HUES64 (cell line): ENCODE measurements around the gene TMOD2.
A peak's percentile ranks its signal among the peaks of the same experiment; 100 is the strongest.

ENCODE experiments used
- H3K27ac ChIP-seq: 2 replicates; pipeline ENCODE4 v1.7.0; 2013; ENCODE audit warnings: low read depth, low read length, inconsistent platforms
- H3K27me3 ChIP-seq: 2 replicates; pipeline ENCODE4 v1.6.1; 2013; ENCODE audit warnings: mild to moderate bottlenecking, low read length; ENCODE audit not compliant: insufficient read depth
- H3K36me3 ChIP-seq: 2 replicates; pipeline ENCODE4 v1.6.1; 2013; ENCODE audit warnings: mild to moderate bottlenecking, low read length; ENCODE audit not compliant: insufficient read depth
- H3K4me1 ChIP-seq: 2 replicates; pipeline ENCODE4 v1.6.1; 2013; ENCODE audit warnings: mild to moderate bottlenecking, low read length, moderate library complexity; ENCODE audit not compliant: insufficient read depth
- H3K4me3 ChIP-seq: 2 replicates; pipeline ENCODE4 v1.5.1; 2013; ENCODE audit warnings: mild to moderate bottlenecking, low read length, moderate library complexity
- H3K9ac ChIP-seq: 2 replicates; pipeline ENCODE4 v1.6.1; 2013; ENCODE audit warnings: mild to moderate bottlenecking, low read depth, low read length
- H3K9me3 ChIP-seq: 2 replicates; pipeline ENCODE4 v1.6.1; 2013; ENCODE audit warnings: low read depth, low read length; ENCODE audit not compliant: insufficient read depth
- WGBS: fragments of 150-250, 120-280 bp; methylation state at CpG from one replicate; pipeline ENCODE4 v1.1.7; 2013; ENCODE audit warnings: missing lambda C conversion rate; 5-methylcytosine and 5-hydroxymethylcytosine counted together

TMOD2 gene

DNA sequence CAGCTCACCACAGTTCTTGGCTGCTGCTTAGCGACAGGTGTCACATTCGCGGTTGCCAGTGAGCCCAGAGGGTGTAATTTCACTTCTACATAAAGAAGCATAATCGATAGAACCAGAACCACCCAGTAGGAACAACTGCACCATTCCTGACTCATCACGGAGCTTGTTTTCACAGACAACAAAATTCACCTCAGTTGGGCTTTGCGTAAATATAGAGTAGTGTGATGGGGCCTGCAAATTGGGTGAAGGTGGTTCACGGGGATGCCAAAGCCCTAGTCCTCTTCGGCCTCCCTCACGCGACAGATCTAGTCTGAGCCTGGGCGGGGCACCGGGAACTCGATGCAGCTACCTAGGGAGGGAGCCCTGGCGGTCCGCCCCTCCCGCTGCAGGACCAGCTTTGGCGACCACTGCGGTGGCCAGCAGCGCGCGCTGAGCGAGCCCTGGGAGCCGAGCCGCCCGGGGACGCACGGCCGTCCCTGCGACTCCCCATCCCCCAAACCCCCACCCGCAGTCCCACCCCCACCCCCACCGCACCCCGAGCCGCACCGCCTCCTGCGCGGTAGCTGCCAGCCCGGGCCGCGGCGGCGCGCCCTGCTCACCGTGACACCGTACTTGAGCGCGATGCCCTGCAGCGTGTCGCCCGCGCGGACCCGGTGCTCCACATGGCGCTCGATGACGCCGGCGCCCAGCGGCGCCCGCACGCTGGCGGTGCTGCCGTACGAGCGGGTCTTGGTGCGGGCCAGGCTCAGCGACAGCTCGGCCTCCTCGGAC lies 14.5 kb upstream of the TMOD2 start:
- Histone ChIP-seq H3K9ac (peak overlapping the region; percentile 72), H3K9me3 (no peaks in the 10 kb centered on the region), H3K27me3 (peaks cover 55% of the 10 kb centered on the region), H3K27ac (no peak overlapping the region), H3K4me3 (peak overlapping the region; percentile 69), H3K4me1 (peaks cover 3% of the 10 kb centered on the region; the same call in 1 of the 2 replicates), H3K36me3 (no peaks in the 10 kb centered on the region)
- whole genome bisulfite sequencing, result 4% methylated on average over 60 of the region's 69 CpGs

DNA sequence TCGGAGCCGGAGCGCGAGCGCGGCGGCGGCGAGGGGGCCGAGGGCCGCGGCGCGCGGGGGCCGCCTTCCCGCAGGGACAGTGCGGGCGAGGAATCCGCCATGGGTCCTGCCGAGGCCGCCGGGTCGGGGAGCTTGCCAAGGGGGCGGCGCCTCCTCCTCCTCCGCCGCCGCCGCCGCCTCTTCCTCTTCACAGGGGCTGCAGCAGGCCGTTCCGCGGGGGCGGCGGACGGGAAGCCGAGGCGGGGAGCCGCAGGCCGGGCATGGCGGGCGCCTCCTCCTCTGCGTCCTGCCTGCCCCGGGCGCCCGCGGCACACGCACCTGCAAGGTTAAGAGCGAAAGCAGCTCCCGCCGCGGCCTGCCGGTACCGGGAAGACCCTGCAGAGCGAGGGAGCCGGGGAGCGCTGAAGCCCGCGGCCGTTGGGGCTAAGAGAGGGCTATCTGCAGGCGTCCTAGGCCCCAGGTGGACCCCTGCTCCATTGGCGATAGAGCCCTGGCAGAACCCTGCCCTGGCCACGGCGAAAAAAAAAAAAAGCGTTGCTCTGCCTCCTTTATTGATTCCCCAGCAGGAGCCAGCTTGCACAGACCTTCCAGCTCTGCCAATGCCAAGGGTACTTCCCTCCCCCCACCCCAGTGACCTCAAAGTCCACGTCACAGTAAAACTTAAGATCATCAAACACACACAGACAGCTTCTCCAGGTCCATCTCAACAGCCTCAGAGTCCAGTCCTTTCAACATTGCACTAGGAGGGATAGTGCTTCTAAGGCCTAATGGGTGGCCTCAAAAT lies 13.7 kb upstream of the TMOD2 start, which contains the start of gene LYSMD2:
LYSMD2 (minus strand) TSS at position 134 of the 784 bp plus-strand sequence; CDS start at position 101, 33 bp downstream.
- WGBS, result 2% methylated on average over 67 of the region's 67 CpGs
- Histone ChIP-seq H3K27me3 (peaks cover 55% of the 10 kb centered on the region), H3K4me3 (peak within 1 kb of the TSS; percentile 69), H3K9ac (peak within 1 kb of the TSS; percentile 72), H3K27ac (no peak within 1 kb of the TSS), H3K9me3 (no peaks in the 10 kb centered on the region), H3K36me3 (no peaks in the 10 kb centered on the region), H3K4me1 (peaks cover 3% of the 10 kb centered on the region; the same call in 1 of the 2 replicates)

DNA sequence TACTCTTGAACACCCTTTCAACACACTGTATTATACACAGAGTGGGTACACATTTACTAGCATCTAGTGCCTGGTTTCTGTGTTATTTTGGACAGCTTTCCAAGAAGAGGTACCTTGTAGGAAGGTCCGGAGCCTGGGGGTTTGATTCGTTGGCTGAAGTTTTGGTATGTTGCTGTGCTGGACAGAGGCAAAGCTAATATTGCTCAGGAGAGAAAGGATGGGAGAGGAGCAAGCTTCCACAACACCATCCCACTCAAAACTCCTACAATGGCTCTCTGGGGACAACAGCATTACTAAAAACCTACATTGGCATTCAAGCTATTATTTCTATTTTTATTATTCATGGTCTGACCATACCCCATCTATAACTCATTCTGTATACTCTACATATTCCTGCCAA lies 12.8 kb upstream of the TMOD2 start:
- peaks cover 61% of the 10 kb centered on the region for H3K27me3 ChIP-seq
- H3K9ac ChIP-seq, result no peak overlapping the region
- peaks cover 3% of the 10 kb centered on the region; the same call in 1 of the 2 replicates for H3K4me1 ChIP-seq
- no peak overlapping the region for H3K4me3 ChIP-seq
- no peak overlapping the region for H3K27ac ChIP-seq
- H3K36me3 ChIP-seq, result no peaks in the 10 kb centered on the region
- WGBS, result 78% methylated on average over 2 of the region's 2 CpGs
- no peaks in the 10 kb centered on the region for H3K9me3 ChIP-seq

DNA sequence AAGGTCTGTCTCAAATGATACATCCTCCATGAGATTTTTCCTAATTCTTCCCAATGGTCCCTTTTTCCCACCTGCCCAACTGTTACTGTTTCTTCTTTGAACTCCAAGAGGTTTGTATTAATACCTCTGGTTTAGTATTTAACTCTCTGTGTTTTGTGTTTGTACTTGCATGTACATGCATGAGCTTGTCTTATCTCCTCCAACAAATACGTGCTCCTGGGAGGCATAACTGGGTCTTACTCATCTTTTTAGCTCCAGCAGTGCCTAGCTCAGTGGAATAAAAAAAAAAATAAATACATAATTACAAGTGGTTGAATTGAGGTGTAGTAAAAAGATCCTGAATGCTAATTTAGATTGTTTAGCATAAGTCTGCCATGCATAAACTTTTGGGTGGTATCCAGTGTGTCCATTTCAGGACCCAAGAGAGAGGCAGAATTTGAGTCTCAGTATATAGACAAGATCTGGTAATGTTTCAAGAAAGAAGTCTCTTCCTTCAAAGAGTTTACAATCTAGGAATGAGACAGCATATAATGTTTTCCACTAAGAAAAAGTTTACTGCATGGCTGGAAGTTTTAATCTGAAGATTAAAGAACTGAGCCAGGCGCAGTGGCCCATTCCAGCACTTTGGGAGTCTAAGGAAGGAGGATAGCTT lies 12.2 kb upstream of the TMOD2 start:
- no peaks in the 10 kb centered on the region for H3K9me3 ChIP-seq
- H3K27ac ChIP-seq, result no peak overlapping the region
- peaks cover 67% of the 10 kb centered on the region for H3K27me3 ChIP-seq
- H3K4me3 ChIP-seq, result no peak overlapping the region
- H3K4me1 ChIP-seq, result peaks cover 3% of the 10 kb centered on the region; the same call in 1 of the 2 replicates
- H3K36me3 ChIP-seq, result no peaks in the 10 kb centered on the region
- no peak overlapping the region for H3K9ac ChIP-seq
- WGBS, result 90% methylated on average over 2 of the region's 2 CpGs

DNA sequence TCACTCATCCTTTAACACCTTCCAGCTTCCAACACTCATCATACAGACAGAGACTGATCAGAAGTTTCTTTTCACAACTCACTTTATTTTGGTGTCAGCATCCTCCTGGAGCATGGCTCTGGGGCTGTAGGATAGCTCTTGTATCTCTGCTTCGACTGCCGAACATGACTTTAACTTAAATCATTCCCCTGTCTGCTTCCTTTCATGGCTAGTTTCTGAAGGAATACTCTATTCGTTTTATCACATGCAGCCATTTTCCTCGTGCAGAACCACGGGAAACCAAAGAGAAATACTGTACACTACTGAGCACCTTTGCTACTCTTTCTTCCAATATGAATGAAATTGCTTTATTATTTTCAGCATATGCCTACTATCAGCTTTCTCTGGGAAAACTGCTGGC lies 2.1 kb upstream of the TMOD2 start:
- no peak overlapping the region for H3K4me3 ChIP-seq
- H3K27me3 ChIP-seq, result peaks cover 86% of the 10 kb centered on the region
- no peaks in the 10 kb centered on the region for H3K36me3 ChIP-seq
- H3K4me1 ChIP-seq, result no peaks in the 10 kb centered on the region; the same call in 1 of the 2 replicates
- no peaks in the 10 kb centered on the region for H3K9me3 ChIP-seq
- no peak overlapping the region for H3K27ac ChIP-seq
- WGBS, result 85% methylated on average over 5 of the region's 5 CpGs
- H3K9ac ChIP-seq, result no peak overlapping the region

DNA sequence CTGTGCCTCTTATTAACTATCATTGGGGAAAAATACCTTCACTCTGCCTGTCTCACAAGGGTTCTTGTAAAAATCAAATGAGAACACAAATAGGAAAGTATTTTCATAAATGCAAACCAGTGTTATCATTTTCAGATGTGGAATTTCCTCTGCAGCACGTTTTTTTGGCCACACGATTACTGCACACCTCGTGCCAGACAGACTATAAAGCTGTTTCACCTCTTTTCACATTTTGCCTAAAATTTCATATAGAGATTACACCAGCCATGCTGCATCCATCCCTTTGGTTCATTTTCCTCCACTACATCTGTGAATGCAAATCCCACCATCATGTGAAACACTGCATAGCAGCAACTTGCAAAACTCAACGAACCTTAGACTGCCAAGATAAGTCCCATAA lies 1.2 kb upstream of the TMOD2 start:
- no peak overlapping the region for H3K27ac ChIP-seq
- no peaks in the 10 kb centered on the region for H3K36me3 ChIP-seq
- peaks cover 88% of the 10 kb centered on the region for H3K27me3 ChIP-seq
- WGBS, result 85% methylated on average over 4 of the region's 4 CpGs
- H3K9me3 ChIP-seq, result no peaks in the 10 kb centered on the region
- H3K9ac ChIP-seq, result no peak overlapping the region
- H3K4me1 ChIP-seq, result no peaks in the 10 kb centered on the region; the same call in 1 of the 2 replicates
- no peak overlapping the region for H3K4me3 ChIP-seq

DNA sequence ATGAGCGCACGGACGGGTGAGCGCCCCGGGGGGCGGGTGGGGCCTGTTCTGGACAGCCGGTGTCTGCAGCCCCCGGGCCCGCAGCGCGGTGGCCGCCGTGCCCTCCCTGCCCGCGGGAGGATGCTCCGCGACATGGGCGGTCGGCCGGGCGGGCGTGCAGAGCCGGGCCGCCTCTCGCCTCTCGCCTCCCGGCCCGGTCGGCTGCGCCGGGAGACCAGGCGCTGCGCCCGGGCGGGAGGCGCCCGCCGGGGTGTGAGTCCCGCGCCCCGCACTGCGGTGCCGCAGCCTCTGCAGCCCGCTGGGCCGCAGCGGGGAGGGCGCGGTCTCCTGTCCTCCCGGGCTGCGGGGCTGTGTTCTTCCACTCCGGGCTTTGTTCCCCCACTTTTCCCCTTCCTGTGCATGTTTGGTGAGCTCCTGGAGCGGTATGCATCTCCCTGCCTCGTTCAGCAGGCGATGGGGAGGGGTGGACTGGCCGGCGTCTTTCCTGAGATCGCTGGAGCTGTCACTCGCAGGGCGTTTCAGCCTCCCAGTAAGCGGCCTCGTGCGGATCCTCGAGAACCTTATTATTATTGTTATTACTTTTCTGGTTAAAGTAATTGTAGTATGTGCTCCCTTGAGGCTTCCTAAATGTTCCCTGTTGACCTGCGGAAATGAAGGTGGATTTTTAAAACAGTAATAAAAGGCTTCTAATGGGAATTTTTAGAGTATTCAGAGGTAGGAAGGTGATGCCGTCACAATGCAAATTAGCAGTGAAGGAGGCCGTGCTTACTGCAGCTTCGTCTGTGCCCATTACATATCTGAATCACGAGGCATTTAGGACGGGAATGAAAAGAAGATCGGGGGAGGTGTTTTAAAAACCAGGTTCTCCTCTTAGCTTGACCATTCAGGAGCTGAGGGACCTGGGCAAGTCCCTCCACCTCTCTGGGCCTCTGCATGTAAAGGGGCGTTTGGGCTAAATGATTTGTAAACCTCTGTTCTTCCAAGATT lies 593 bp downstream of the TMOD2 start:
- Histone ChIP-seq H3K36me3 (no peaks in the 10 kb centered on the region), H3K27me3 (peaks cover 86% of the 10 kb centered on the region), H3K9me3 (no peaks in the 10 kb centered on the region), H3K4me3 (peak overlapping the region; percentile 70), H3K4me1 (no peaks in the 10 kb centered on the region; the same call in 1 of the 2 replicates), H3K9ac (peak overlapping the region; percentile 47; the same call in 1 of the 2 replicates), H3K27ac (no peak overlapping the region)
- 1% methylated on average over 71 of the region's 71 CpGs for WGBS

DNA sequence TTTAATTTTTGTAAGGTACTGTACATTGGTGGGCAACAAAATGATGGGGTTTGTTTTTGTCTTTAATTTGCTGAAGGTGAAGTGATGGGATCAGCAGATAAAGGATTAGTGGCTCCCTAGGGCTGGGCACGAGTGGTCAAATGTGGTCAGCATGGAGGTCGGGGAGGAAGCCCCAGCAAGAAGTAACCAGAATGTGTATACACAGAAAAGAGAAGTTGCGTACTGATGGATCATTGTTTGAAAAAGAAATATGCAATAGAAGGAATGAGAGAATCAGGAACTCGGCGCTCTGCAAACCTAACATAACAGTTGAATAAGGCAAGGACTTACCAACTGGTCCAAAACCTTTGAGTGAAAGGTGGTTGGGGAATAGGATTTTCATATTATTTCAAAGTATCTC lies 1.5 kb downstream of the TMOD2 start:
- H3K9ac ChIP-seq, result no peak overlapping the region
- H3K27me3 ChIP-seq, result peaks cover 80% of the 10 kb centered on the region
- H3K9me3 ChIP-seq, result no peaks in the 10 kb centered on the region
- WGBS, result 71% methylated on average over 5 of the region's 5 CpGs
- H3K36me3 ChIP-seq, result no peaks in the 10 kb centered on the region
- no peak overlapping the region for H3K4me3 ChIP-seq
- no peak overlapping the region for H3K27ac ChIP-seq
- no peaks in the 10 kb centered on the region; the same call in 1 of the 2 replicates for H3K4me1 ChIP-seq

DNA sequence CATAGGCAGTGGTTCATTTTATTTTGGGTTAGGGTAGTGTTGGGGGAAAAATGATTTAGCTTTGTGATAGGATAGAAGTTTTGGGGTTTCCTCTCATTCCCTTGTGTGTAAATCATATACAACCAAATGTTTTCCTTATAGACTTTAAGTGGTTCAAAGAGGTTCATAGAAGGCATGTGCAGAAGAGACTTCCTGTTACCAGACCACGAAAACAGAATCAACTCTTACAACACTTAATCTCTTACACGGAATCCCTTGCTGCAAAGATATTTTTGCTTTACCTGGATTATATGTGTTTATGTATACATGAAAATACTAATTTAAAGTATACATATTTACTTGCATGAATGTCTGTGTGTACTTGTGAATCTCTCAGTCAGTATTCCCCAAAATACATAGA lies 2.9 kb downstream of the TMOD2 start:
- WGBS, result 86% methylated on average over 1 of the region's 2 CpGs
- Histone ChIP-seq H3K27me3 (peaks cover 67% of the 10 kb centered on the region), H3K27ac (no peak overlapping the region)

DNA sequence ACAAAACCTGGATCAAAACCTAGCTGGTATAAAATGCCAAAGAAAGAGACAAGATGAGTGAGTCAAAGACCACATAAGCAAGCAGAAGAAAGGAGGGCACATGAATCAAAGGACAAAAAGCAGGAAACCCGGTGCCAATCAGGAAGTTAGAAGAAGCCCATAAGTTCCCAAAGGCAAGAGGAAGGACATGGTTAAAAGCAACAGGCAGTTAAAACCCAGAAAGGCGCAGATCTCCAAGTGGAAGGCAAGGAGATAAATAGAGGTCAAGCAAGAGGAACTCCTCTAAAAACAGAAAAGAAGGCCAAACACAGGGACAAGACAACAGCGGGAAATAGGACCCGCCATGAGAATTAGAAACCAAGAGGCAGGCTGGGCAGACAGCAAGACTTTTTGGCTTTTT lies 4.4 kb downstream of the TMOD2 start:
- Histone ChIP-seq H3K36me3 (no peaks in the 10 kb centered on the region), H3K9me3 (no peaks in the 10 kb centered on the region), H3K27me3 (peaks cover 51% of the 10 kb centered on the region), H3K27ac (no peak overlapping the region), H3K9ac (no peak overlapping the region), H3K4me1 (no peaks in the 10 kb centered on the region; the same call in 1 of the 2 replicates), H3K4me3 (no peak overlapping the region)
- 67% methylated on average over 4 of the region's 4 CpGs for WGBS

More for the DNA sequence above, 2.9 kb downstream of the TMOD2 start:
- no peaks in the 10 kb centered on the region; the same call in 1 of the 2 replicates for H3K4me1 ChIP-seq
- no peaks in the 10 kb centered on the region for H3K9me3 ChIP-seq
- H3K36me3 ChIP-seq, result no peaks in the 10 kb centered on the region
- no peak overlapping the region for H3K4me3 ChIP-seq
- H3K9ac ChIP-seq, result no peak overlapping the region
